ENCODE results near the gene MAP2K1.
A peak's percentile ranks its signal among the peaks of the same experiment; 100 is the strongest.
"Not testable (repeated sequence)": the region's sequence is repeated elsewhere in the genome, so short reads cannot be mapped to it uniquely, and the experiment has no call there.

The MAP2K1 gene

DNA sequence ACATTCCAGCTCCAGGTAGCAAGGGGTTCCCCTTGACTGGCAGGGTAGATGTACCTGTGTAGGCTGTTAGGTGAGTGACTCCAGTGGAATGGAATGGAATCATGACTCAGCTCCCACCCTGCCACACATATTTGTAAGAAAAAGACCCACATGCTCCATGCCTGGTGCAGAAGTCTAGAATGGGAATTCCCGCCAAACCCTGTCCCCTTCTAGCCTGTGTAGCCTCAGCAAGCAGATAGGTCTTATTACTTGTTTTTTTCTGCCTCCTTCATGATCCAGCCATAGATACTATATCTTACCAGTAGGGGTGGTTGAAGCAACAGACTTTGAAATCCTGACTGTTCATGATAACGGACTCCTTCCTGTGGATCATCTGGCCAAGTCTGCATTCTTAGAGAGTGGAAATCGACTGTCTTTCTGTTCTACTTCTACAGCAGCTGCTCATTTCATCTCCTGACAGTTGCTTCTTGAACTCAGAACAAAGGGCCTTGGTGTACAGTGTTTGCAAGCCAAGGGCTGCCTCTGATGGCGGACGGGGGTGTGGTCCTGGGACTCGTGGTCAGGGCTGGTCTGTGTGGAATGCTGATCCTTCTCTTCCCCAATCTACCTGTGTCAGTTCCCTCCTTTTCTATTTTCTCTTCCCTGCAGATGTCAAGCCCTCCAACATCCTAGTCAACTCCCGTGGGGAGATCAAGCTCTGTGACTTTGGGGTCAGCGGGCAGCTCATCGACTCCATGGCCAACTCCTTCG is 94.6 kb downstream of the MAP2K1 start:
- DNase-seq, result no peak

DNA sequence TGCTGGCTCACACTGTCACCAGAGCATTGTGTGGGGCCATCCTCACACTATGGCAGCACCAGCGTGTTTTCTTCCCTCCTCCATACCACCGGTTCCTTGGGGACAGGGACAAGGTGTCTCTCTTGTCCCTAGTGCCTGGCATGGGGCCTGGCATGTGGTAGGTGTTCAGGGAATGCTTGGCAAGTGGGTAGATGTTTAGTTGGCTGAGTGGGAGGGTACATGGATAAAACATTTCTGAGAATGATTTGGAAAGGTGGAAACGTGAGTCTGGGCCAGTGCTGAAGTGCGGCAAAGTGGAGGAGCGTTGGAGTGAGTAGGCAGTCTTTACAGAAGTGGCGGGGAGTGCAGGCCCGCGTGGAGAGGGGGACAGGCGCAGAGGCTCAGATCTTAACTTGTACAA is 95.8 kb downstream of the MAP2K1 start:
- DNase-seq, result no peak

DNA sequence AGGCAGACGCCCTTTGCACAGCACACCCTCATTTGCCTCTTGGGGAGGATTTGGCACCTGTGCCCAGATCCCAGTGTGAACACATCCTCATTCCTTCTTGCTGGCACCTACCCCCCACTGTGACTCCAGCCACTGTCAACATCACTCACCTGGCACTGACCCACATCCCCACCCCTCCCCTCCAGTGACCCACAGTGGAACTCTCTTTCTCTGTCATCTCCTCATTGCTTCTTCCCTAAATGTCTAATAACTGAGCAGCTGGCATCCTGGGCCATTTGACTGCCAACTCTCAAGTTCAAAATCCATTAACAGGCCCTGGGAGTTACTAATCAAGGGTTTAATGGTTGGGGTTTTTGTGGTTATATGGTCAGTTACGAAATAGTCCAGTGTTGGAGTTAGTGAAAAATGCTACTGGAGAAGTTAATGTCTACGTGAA is 96.4 kb downstream of the MAP2K1 start:
- DNase-seq, result no peak

DNA sequence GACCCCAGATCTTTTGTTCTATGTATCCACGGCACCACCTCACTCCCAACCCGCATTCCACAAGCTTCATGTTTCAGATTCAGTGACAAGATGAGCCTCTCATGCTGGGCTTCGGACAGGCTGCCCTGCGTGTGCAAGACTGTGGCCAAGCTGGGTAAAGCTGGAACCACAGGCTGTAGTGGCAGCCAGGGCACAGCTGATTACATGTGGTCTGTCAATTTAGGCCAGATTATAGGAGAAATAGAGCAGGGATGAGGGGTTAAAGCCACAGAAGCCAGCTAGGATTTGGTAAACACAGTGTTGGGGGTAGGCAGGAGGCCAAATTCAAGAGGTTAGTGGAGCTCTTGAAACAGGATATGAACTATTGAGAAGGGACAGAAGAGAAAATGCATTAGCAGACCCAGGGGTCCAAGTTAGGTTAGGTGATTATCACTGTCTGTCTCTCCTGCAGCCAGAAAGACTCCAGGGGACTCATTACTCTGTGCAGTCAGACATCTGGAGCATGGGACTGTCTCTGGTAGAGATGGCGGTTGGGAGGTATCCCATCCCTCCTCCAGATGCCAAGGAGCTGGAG is 97.9 kb downstream of the MAP2K1 start:
- no peak for DNase-seq

DNA sequence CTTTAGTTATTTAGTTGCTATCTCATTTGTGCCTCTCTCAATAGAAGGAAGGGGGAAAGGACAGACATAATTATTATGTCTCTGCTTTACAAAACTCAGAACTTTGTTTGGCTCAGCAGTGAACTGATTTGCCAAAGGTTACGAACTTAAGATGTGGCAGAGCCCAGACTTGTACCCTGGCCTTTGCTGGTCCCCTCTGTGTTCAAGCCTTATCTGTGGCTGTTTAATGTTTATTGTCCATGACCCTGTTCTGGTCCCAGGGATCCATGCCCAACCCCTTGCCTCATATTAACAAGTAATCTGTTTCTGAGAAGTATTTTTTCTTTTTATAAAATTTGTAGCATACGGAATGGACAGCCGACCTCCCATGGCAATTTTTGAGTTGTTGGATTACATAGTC is 100.2 kb downstream of the MAP2K1 start:
- DNase-seq, result no peak

DNA sequence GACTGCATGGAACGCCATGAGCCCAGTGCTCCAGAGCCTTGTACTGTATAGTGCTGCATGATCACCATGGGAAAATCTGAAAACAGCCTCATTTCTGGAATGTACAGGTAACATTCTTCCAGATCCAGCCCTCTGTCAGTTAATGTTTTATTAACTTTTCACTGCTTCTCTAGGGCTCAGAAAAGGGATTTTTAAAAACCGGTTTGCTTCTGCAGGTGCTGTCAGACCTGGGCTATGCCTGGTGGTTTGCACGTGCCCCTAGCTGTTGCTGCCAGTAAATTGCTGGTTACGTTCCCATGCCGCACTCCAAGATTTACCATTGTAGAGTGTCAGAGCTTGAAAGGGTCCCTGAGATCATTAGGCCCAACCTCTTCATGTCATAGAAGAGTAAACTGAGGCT is 101.8 kb downstream of the MAP2K1 start:
- no peak for DNase-seq

DNA sequence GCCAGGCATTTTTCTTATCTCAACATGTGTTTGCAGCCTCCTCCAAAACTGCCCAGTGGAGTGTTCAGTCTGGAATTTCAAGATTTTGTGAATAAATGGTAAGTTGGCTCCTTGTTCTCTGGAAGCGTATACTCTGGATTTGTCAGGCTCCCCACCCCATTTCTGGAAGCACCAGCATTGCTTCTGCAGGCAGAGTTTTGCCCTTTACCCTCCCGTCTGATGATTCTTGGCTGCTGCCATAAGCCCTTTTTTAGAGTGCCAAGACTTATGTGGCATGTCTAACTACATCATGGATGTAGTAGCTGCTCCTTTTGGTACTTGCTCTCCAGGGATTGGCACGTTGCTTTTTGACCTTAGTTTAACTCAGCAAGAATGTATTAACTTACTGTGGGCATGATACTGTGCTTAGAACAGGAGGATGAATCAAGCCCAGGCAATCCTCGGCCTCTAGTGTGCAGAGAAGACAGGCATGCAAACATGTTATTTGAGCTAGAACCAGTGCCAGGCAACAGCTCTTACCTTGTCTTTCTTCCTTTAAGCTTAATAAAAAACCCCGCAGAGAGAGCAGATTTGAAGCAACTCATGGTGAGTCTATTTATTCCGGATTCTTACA is 102.6 kb downstream of the MAP2K1 start:
- DNase-seq, result no peak

DNA sequence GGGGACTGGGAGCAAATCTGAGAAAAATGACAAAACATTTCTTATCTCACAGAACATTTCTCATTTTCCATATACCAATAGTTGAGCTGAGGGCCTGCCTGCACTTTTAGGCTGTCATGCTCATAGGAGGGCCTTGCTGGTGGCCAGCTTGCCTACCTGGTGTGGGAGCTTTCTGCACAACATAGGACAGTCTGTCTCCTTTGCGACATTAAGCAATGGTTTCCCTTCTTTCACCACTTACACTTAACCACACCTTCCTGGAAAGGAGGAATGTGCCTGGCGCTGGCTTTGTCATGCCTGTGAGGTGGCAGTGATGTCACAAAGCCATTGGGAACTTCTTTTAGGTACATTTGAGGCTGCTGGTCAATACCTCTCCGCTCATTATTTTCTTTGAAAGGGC is 105.1 kb downstream of the MAP2K1 start:
- no peak for DNase-seq

DNA sequence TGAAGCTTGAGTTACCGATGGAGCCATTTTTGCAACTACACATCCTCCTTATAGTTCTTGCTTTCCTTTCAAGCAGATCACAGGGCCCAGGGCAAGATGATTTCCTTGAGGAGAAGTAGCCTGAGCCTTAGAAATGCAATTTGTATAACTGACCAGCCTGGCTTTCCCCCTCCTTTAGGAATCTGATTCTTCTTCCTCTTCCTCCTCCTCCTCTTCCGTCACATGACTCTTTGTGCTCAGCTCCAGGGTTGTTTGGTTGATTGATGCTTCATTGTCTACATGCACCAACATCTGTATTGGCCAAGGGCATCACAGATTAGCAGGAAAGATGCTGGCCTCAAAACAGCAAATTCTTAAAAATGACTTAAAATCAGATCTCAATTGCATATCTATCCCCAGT is 107.5 kb downstream of the MAP2K1 start:
- DNase-seq, result no peak

DNA sequence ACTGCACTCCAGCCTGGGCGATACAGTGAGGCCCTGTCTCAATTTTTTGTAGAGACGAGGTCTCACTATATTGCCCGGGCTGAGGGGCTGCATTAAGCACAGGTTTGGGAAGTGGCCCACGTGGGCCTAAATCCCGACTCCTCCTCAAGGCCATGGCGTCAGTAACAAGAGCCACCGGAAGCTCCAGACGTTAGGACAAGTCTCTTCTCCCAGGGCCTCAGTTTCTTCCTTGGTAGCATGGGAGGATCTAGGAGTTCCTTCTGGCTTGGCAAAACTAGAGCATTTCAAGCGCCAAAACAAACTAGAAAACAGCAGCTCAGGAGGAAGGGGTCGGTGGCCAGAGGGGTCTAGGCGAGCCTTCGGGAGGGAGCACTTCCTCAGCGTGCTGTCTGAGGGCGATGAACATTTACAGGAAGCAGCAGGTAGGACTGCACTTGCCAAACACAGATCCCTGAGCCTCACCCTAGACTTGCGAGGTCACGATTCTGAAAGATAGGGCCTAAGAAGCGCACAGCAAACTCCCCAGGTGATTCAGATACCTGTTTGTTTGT is 110.3 kb downstream of the MAP2K1 start:
- DNase-seq, result no peak

DNA sequence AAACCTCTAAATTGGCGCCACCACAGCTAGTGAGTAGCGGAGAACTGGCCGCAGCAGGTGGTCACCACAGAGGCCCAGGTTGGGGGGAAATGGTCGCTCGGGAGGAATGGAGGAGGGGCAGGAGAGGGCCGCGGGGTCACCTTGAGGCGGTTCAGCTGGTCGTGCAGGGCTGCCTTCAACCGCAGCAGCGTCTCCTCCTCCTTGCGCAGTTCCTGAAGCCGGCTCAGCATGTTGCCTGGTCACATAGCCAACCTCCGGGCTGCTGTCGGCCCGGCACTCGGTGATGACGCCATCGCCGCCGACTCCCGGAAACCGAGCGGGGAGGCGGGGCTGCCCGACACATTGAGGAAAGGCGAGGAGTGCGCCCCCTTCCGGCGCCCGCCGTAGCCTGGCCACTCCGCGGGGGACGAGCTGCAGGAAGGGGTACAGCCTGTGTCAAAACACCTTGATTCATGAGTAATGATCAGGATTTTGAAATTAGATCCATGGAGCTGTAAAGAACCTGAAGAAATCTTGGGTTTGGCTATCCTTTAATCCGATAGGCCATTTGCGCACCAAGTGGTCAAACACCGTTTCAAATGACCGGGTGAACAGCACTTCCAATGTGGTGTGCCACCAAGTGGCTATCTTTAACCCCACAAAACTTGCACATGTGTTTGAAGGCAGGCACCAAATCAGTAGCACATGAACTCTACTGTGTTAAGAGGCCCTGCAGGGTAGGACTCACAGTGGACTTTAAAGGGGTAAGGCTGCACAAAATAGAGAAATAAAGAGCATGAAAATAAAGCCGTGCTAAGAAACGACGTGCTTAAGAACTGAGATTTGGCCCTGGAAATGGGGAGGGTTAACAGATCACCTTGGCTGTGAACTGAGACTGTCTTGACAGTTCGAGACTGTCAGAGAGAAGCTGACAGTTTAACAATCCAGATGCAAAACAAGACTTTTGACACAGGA is 111.1 kb downstream of the MAP2K1 start, which contains the start of gene SNAPC5:
Gene SNAPC5 (minus strand): TSS at position 261 of the 954 bp plus-strand sequence. CDS start 31 bp downstream, at position 230.
- DNase-seq, result peak; percentile 98

DNA sequence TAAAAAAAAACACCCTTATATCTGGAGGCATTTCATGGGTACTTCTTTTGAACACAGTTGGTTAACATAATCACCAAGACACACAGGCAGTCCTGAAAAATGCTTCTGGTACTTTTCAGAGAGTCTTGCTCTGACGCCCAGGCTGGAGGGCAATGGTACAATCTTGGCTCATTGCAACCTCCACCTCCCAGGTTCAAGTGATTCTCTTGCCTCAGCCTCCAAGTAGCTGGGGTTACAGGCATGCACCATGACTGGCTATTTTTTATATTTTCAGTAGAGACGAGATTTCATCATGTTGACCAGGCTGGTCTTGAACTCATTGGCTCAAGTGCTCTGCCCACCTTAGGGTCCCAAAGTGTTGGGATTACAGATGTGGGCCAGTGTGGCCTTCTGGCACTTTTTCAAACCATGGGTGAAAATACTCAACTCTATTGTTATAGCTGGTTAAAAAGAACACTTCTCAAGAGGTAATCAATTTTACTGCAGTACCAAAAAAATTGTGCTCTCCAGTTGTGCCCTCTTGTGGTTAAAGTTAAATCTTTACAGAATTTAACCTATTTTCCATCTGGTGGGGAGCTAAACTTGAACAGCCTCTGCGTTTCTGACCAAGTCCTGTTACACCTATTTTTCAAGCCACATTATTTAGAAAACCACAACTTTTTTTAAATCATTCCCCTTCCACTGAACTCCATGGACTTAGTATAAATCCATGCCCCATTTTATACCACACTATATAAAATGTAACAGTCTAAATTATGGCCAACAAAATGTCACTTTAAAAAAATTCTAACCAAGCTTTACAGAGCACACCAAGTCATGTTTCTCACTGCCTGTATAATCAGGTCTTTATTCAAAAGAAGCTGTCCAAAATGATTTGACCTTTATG is 112.0 kb downstream of the MAP2K1 start:
- DNase-seq, result no peak

DNA sequence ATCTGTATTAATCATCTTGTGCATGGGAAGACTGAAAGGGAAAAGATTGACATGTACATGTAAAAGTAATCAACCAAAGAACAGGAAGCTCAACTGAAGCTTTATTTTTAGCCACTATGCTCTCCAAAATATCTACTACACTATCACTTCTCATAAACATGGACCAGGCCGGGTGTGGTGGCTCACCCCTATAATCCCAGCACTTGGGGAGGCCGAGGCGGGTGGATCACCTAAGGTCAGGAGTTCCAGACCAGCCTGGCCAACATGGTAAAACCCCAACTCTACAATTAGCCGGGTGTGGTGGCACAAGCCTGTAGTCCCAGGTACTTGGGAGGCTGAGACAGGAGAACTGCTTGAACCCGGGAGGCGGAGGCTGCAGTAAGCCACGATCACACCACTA is 113.6 kb downstream of the MAP2K1 start:
- DNase-seq, result not testable (repeated sequence)

DNA sequence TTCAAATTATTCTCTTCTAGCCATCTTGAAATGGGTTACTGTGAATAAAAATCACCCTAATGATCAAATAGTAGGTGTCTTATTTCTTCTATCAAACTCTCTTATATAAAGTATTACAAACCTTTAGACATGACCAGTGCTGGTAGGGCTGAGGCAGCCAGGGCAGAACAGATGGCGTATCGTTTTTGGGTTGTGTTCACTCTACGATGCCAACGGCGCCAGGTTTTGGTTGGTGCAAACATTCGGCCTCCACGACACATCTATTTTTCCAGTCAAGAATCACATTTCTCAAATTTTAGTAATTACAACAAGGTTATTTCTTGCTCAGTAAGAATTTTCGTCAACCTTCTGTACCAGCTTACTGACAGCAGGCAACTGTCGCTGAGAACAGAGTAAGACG is 115.8 kb downstream of the MAP2K1 start:
- DNase-seq, result no peak

DNA sequence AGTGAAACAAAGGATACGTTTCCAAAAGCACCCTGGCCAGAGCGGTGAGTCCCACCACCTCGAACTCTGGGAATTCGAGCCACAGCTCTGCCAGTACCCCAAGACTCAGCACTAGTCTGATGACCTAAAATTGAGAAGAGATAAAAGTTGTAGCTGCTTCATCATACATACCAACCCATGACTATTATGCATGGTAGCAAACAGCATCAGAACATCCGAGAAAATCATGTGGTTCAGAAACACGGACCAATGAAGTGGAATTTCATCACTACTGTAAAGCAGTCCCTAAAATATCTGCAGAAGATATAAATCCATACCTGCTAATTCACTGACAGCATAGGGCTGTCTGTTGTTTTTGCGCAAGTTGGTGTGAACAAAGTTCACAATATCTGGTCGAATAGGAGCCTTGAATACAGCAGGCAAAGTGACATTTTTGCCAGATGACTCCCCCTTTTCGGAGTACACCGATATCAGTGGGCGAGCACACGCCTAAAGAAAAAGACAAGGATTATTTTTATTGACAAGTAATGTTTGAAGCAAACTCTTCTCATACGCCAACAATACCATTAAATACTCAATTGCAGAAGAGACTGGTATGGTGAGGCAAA is 116.4 kb downstream of the MAP2K1 start:
- not testable (repeated sequence) for DNase-seq

DNA sequence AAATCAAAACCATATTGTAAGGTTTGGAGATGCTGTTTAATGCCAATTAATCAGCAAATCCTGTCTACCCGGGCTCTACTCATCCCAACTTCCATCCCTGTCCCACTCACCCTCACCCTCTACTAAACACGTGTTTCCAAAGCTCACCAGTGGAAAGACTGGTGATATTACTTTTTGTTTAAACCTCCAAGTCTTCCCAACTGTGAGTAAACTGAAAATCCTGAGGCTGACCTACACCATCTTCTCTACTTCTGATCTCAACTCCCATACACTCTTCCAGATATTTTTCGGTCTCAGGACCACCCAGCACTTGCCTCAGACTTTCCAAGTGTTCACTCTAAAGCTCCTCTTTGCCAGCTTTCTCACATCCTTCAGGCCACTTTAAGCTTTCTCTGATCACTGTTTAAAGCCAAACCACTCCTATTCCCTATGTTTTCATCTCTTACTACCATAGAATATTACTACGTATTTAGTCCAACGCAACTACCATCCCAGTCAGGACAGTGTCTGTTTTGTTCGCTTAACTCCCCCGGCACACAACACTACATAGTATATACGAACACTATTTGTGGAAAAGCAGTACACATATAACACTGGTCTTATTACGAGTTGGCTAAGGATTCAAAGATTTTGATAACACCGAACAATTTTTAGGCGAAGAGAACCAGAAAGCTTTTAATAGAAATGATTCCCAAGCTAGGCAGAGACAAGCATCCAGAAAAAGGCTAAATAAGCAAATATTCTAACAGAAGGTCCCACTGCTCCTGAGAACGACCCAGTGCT is 117.3 kb downstream of the MAP2K1 start:
- no peak for DNase-seq

DNA sequence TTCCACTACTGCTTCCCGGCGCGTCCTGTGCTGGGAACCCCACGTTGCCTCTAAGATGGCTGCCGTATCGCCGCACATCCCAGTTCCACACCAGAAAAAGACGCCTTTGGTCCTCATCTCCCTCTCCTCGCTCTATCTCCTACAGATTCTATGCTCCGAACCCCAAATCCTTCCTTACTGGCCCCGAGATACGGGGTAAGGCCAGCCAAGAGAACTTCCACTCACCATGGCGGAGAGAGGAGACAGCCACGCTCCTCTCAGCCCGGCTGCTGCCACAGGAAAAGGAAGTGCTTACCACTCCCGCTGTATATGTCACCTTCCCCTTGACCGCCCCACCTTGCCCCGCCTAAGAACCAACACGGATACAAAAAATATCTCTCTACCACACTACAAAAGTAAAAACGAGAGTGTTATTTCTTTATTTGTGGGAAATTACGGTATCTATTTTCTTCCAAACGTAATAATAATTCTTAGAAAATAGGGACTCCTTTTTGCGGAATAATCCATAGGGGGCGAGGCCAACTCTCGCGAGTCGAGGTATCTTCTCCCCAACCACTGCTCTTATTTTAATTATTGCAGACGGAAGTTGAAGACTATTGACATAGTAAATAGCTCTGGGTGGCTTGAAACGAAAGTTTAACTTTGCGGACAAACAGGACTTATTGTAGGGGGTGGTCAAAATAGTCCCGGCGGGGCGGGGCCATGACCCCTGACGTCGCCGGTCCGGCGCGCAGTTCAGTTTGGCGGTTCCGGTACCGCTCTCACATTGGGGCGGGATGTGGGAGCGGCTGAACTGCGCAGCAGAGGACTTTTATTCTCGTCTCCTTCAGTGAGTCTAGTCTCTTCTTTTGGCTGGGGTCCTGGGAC is 118.1 kb downstream of the MAP2K1 start, which contains the start of the genes RPL4 and ZWILCH:
Gene RPL4 (minus strand): TSS at position 293 of the 867 bp plus-strand sequence. CDS start 65 bp downstream, at position 228.
Gene ZWILCH (plus strand): TSS at position 764 of the 867 bp plus-strand sequence. CDS start 13 bp downstream, at position 777.
- DNase-seq, result peak; percentile 78

DNA sequence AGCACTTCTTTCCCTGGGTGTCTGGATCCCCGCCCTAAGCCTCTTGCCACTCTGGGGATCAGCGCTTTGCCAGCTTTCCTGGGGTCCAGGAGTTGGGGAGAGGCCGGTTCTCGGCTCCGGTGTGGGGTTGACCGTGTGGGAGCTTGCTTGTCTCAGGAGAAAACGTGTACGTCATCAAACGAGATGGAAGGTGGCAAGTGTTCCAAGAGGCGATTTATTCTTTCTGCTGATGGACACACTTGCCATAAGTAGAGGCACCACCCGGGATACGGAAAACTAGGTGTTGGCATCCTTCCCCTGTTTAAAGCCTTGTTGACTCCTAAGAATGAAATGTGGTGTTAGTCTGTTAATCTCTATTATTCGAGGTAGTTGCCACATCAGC is 118.7 kb downstream of the MAP2K1 start:
- DNase-seq, result no peak

DNA sequence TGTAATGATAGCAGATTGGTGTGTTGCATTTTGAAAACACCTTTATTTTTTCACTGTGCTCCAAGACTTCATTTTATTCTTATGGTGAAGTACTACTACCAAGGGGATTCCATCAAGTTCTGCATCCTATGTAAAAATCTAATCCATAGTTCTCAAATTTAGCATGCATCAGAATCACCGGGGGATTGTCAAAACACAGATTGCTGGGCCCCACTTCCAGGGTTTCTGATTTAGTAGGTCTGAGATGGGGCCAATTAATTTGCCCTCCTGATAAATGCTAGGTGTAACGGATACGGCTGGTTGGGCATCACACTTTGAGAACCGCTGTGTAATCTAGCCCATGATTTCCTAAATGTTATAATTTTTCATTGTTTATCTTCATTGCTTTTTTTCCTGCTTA is 119.1 kb downstream of the MAP2K1 start:
- DNase-seq, result no peak
